ENCODE measurements around the gene MRPL1.

DNA sequence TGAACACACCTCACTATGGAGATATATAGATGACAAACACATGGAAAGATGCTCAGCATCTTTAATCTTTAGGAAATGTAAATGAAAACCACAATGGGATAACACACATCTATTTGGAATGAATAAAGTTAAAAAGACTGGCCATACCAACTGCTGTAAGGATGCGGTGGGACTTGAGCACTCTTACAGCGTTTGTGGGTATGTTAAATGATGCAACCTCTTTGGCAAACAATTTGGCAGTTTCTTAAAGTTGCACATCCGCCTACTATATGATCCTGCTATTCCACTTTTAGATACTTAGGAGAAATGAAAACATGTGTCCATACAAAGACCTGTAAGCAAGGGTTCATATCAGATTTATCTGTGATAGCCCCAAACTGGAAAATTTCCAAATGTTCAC lies 50.7 kb downstream of the MRPL1 start:
- no peak for TF ChIP-seq EZH2phosphoT487 (IDR thresholded peaks at IDR 0.05; ENCODE audit: borderline replicate concordance, low read depth, low read length)
- TF ChIP-seq, protein P1, sequence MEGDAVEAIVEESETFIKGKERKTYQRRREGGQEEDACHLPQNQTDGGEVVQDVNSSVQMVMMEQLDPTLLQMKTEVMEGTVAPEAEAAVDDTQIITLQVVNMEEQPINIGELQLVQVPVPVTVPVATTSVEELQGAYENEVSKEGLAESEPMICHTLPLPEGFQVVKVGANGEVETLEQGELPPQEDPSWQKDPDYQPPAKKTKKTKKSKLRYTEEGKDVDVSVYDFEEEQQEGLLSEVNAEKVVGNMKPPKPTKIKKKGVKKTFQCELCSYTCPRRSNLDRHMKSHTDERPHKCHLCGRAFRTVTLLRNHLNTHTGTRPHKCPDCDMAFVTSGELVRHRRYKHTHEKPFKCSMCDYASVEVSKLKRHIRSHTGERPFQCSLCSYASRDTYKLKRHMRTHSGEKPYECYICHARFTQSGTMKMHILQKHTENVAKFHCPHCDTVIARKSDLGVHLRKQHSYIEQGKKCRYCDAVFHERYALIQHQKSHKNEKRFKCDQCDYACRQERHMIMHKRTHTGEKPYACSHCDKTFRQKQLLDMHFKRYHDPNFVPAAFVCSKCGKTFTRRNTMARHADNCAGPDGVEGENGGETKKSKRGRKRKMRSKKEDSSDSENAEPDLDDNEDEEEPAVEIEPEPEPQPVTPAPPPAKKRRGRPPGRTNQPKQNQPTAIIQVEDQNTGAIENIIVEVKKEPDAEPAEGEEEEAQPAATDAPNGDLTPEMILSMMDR (conservative IDR thresholded peaks at IDR 0.05; ENCODE audit: low read length): no peak
